Vagina (tissue), 2 donors: ENCODE data around the gene AKAP13. TPM values are rescaled to one million over a fixed set of nuclear protein-coding genes. Genes with fewer than 3 reads are reported as not detected.

Source experiments
- DNase-seq, 2 donors: peaks; one replicate each; pipeline ENCODE4 v3.0.0-alpha.2; 2017; ENCODE audit errors: extremely low spot score in 2 of 2
- H3K27ac ChIP-seq: fragments of 200-600 bp; sonication (generic); one replicate; pipeline ENCODE4 v1.5.1; 2019
- H3K27me3 ChIP-seq: fragments of 200-600 bp; sonication (generic); one replicate; pipeline ENCODE4 v1.5.1; 2019
- H3K36me3 ChIP-seq, 2 donors: fragments of 200-600 bp; sonication (generic); one replicate each; pipeline ENCODE4 v1.5.1; 2017 to 2019
- H3K4me1 ChIP-seq: fragments of 200-600 bp; sonication (generic); one replicate; pipeline ENCODE4 v1.5.1; 2019
- H3K4me3 ChIP-seq, 2 donors: fragments of 200-600 bp; sonication (generic); 1 replicate in 1 of 2; 2 replicates in 1 of 2; pipeline ENCODE4 v1.5.1; 2016 to 2019
- H3K9me3 ChIP-seq: fragments of 200-600 bp; sonication (generic); one replicate; pipeline ENCODE4 v1.5.1; 2019
- POLR2A ChIP-seq, 2 donors: fragments of 450-650 bp; IDR thresholded peaks; one replicate each; pipeline ENCODE4 v1.6.1; 2017; ENCODE audit warnings: antibody characterized with exemption in 2 of 2, mild to moderate bottlenecking in 2 of 2, moderate library complexity in 2 of 2
- POLR2AphosphoS5 ChIP-seq, 2 donors: sonication (generic); formaldehyde crosslinking; IDR thresholded peaks; one replicate each; pipeline ENCODE4 v1.9.0; 2017; ENCODE audit warnings: antibody characterized with exemption in 2 of 2, mild to moderate bottlenecking in 2 of 2, low read depth in 1 of 2; ENCODE audit not compliant: insufficient read depth in 1 of 2
- intact Hi-C: fragments of 100-400 bp; cut with DNase I; formaldehyde crosslinking; loops from one replicate; pipeline ENCODE4 v1.15.1; 2023
- total RNA-seq: library from RNA; depleted of rRNA; stranded (reverse); fragments of >200 nt; gene quantifications from one replicate; pipeline ENCODE4 v1.2.3, GENCODE V29; 2016
- TF ChIP-seq, protein P1 (sequence below), 3 experiments: fragments of 450-650 bp in 2 of 3; fragments of 200-600 bp in 1 of 3; sonication (generic) in 1 of 3; IDR thresholded peaks; one replicate each; pipeline ENCODE4 v1.5.1; 2017 to 2019; ENCODE audit warnings: antibody characterized with exemption in 3 of 3, mild to moderate bottlenecking in 2 of 3, moderate library complexity in 2 of 3

AKAP13 gene
- total RNA-seq, 1 donor from 2014 or later = 177 TPM

DNA sequence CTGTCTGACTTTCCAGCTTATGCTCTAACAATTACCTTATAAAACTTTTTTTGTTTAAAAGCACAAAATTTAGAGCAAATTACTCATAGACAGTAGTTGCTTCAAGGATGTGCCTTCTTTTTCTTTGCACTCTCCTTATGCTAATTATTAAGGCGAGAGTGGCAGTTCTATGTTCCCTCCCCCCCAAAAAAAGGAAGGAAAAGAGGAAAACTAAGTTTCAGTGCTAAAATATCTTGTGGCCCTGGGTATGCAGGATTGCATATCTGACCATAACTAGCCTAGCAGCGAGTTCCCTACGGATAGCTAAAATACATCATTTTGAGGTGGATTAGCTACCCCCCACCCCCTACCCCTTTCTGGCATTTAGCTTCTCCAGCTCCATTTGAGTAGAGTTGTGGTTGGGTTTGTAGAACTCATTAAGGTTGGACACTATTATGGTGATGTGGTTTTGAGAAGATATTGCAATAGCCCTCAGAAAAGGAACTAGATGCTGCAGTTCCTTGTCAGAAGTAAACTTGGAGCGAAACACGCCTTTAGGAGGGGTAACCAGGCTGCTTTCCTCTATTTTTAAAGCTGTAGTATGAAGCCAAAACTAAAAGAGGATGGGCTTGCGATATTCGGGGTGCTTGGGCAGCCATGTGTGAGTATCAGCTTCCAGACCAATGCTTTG lies 174.6 kb downstream of the AKAP13 start:
- no peaks in the 10 kb centered on the region for H3K27me3 ChIP-seq
- no peak for DNase-seq
- no peaks in the 10 kb centered on the region for H3K9me3 ChIP-seq
- TF ChIP-seq POLR2AphosphoS5 (IDR thresholded peaks at IDR 0.05; ENCODE audit: insufficient read depth in 1 of 2, low read depth in 1 of 2) = no peak
- TF ChIP-seq, protein P1, sequence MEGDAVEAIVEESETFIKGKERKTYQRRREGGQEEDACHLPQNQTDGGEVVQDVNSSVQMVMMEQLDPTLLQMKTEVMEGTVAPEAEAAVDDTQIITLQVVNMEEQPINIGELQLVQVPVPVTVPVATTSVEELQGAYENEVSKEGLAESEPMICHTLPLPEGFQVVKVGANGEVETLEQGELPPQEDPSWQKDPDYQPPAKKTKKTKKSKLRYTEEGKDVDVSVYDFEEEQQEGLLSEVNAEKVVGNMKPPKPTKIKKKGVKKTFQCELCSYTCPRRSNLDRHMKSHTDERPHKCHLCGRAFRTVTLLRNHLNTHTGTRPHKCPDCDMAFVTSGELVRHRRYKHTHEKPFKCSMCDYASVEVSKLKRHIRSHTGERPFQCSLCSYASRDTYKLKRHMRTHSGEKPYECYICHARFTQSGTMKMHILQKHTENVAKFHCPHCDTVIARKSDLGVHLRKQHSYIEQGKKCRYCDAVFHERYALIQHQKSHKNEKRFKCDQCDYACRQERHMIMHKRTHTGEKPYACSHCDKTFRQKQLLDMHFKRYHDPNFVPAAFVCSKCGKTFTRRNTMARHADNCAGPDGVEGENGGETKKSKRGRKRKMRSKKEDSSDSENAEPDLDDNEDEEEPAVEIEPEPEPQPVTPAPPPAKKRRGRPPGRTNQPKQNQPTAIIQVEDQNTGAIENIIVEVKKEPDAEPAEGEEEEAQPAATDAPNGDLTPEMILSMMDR (IDR thresholded peaks at IDR 0.05) = no peak
- no peak for TF ChIP-seq POLR2A (IDR thresholded peaks at IDR 0.05)
- no peaks in the 10 kb centered on the region for H3K36me3 ChIP-seq
- H3K27ac ChIP-seq = no peak overlapping the region
- no peak overlapping the region for H3K4me3 ChIP-seq
- H3K4me1 ChIP-seq = peaks cover 12% of the 10 kb centered on the region
- intact Hi-C loops = no loop called here

GRCh38 chr15:85555875-85556617 lies 175.6 kb downstream of the AKAP13 start:
- peaks cover 12% of the 10 kb centered on the region for H3K4me1 ChIP-seq
- H3K4me3 ChIP-seq = no peak overlapping the region
- H3K36me3 ChIP-seq = no peaks in the 10 kb centered on the region
- TF ChIP-seq, protein P1 (IDR thresholded peaks at IDR 0.05) = no peak
- TF ChIP-seq POLR2AphosphoS5 (IDR thresholded peaks at IDR 0.05; ENCODE audit: insufficient read depth in 1 of 2, low read depth in 1 of 2) (no peak), POLR2A (IDR thresholded peaks at IDR 0.05) (no peak)
- H3K27ac ChIP-seq = no peak overlapping the region
- H3K9me3 ChIP-seq = no peaks in the 10 kb centered on the region
- no peak for DNase-seq
- intact Hi-C loops = no loop called here
- no peaks in the 10 kb centered on the region for H3K27me3 ChIP-seq

GRCh38 chr15:85556618-85556895 lies 176.2 kb downstream of the AKAP13 start:
- TF ChIP-seq POLR2AphosphoS5 (IDR thresholded peaks at IDR 0.05; ENCODE audit: insufficient read depth in 1 of 2, low read depth in 1 of 2) (no peak), POLR2A (IDR thresholded peaks at IDR 0.05) (no peak)
- TF ChIP-seq, protein P1 (IDR thresholded peaks at IDR 0.05) = no peak
- no peak overlapping the region for H3K27ac ChIP-seq
- intact Hi-C loops = no loop called here
- DNase-seq = no peak
- H3K27me3 ChIP-seq = no peaks in the 10 kb centered on the region
- H3K9me3 ChIP-seq = no peaks in the 10 kb centered on the region
- no peak overlapping the region for H3K4me3 ChIP-seq
- no peaks in the 10 kb centered on the region for H3K36me3 ChIP-seq
- H3K4me1 ChIP-seq = peaks cover 12% of the 10 kb centered on the region

DNA sequence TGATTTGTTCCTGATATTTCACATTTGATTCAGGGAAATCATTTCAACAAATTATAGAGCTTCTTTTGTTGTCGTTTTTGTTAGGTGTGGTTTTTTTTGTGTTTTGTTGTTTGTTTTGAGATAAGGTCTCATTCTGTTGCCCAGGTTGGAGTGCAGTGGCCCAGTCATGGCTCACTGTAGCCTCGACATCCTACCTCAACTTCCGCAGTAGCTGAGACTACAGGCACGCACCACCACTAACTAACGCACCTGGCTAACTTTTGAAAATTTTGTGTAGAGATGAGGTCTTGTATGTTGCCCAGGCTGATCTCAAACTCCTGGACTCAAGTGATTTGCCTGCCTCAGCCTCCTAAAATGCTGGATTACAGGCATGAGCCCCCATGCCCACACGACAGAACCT lies 177.0 kb downstream of the AKAP13 start:
- Histone ChIP-seq H3K27me3 (no peaks in the 10 kb centered on the region), H3K27ac (no peak overlapping the region), H3K4me1 (peaks cover 12% of the 10 kb centered on the region), H3K4me3 (no peak overlapping the region), H3K9me3 (no peaks in the 10 kb centered on the region), H3K36me3 (no peaks in the 10 kb centered on the region)
- intact Hi-C loops = no loop called here
- TF ChIP-seq, protein P1 (IDR thresholded peaks at IDR 0.05) = no peak
- no peak for DNase-seq

GRCh38 chr15:85558848-85559247 lies 178.4 kb downstream of the AKAP13 start:
- H3K27ac ChIP-seq = no peak overlapping the region
- no peaks in the 10 kb centered on the region for H3K36me3 ChIP-seq
- DNase-seq = no peak
- no peak overlapping the region for H3K4me3 ChIP-seq
- intact Hi-C loops = no loop called here
- H3K9me3 ChIP-seq = no peaks in the 10 kb centered on the region
- no peak for TF ChIP-seq POLR2A (IDR thresholded peaks at IDR 0.05)
- TF ChIP-seq, protein P1 (IDR thresholded peaks at IDR 0.05) = no peak
- no peak for TF ChIP-seq POLR2AphosphoS5 (IDR thresholded peaks at IDR 0.05; ENCODE audit: insufficient read depth in 1 of 2, low read depth in 1 of 2)
- H3K27me3 ChIP-seq = no peaks in the 10 kb centered on the region
- H3K4me1 ChIP-seq = peaks cover 18% of the 10 kb centered on the region
